ENCODE results near the gene ELOVL7.

DNA sequence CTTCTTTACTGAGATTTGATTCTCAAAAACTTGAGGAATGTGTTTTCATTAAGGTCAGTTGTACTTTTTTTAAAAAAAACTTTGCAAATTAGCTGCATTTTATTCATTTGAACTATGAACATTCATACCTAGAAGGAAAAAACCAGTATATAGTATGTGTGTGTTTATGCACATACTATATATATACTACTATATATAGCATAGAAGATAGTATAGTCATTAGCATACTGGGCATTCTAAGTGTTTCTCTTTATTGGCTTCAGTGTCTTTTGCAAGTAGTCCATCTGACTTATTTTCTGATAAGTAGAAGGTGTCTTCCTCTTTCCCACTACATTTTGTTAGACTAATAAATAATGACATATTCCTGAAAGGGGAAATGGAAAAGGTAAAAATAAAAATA, 33.0 kb downstream of the ELOVL7 start:
- TF ChIP-seq, protein P1, sequence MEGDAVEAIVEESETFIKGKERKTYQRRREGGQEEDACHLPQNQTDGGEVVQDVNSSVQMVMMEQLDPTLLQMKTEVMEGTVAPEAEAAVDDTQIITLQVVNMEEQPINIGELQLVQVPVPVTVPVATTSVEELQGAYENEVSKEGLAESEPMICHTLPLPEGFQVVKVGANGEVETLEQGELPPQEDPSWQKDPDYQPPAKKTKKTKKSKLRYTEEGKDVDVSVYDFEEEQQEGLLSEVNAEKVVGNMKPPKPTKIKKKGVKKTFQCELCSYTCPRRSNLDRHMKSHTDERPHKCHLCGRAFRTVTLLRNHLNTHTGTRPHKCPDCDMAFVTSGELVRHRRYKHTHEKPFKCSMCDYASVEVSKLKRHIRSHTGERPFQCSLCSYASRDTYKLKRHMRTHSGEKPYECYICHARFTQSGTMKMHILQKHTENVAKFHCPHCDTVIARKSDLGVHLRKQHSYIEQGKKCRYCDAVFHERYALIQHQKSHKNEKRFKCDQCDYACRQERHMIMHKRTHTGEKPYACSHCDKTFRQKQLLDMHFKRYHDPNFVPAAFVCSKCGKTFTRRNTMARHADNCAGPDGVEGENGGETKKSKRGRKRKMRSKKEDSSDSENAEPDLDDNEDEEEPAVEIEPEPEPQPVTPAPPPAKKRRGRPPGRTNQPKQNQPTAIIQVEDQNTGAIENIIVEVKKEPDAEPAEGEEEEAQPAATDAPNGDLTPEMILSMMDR (IDR thresholded peaks at IDR 0.05), result no peak
- no peak for TF ChIP-seq POLR2AphosphoS5 (IDR thresholded peaks at IDR 0.05; ENCODE audit: low read depth, low read length)
- TF ChIP-seq, protein P2, sequence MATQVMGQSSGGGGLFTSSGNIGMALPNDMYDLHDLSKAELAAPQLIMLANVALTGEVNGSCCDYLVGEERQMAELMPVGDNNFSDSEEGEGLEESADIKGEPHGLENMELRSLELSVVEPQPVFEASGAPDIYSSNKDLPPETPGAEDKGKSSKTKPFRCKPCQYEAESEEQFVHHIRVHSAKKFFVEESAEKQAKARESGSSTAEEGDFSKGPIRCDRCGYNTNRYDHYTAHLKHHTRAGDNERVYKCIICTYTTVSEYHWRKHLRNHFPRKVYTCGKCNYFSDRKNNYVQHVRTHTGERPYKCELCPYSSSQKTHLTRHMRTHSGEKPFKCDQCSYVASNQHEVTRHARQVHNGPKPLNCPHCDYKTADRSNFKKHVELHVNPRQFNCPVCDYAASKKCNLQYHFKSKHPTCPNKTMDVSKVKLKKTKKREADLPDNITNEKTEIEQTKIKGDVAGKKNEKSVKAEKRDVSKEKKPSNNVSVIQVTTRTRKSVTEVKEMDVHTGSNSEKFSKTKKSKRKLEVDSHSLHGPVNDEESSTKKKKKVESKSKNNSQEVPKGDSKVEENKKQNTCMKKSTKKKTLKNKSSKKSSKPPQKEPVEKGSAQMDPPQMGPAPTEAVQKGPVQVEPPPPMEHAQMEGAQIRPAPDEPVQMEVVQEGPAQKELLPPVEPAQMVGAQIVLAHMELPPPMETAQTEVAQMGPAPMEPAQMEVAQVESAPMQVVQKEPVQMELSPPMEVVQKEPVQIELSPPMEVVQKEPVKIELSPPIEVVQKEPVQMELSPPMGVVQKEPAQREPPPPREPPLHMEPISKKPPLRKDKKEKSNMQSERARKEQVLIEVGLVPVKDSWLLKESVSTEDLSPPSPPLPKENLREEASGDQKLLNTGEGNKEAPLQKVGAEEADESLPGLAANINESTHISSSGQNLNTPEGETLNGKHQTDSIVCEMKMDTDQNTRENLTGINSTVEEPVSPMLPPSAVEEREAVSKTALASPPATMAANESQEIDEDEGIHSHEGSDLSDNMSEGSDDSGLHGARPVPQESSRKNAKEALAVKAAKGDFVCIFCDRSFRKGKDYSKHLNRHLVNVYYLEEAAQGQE (IDR thresholded peaks at IDR 0.05; ENCODE audit: insufficient read depth in 1 of 2, low read depth in 2 of 2, low read length in 1 of 2), result no peak
- TF ChIP-seq SIN3A (IDR thresholded peaks at IDR 0.05; ENCODE audit: borderline replicate concordance, insufficient read depth, low read depth, low read length), result no peak
